Fibroblast of peridontal ligament (primary cell): Measurements from ENCODE around the gene MT1B.
A peak's percentile ranks its signal among the peaks of the same experiment; 100 is the strongest.
"Not testable (repeated sequence)": the region's sequence is repeated elsewhere in the genome, so short reads cannot be mapped to it uniquely, and the experiment has no call there.

ENCODE experiments used
- DNase-seq: peaks from one replicate; pipeline ENCODE4 v3.0.0-alpha.2; 2010; ENCODE audit errors: extremely low read depth

The MT1B gene

DNA sequence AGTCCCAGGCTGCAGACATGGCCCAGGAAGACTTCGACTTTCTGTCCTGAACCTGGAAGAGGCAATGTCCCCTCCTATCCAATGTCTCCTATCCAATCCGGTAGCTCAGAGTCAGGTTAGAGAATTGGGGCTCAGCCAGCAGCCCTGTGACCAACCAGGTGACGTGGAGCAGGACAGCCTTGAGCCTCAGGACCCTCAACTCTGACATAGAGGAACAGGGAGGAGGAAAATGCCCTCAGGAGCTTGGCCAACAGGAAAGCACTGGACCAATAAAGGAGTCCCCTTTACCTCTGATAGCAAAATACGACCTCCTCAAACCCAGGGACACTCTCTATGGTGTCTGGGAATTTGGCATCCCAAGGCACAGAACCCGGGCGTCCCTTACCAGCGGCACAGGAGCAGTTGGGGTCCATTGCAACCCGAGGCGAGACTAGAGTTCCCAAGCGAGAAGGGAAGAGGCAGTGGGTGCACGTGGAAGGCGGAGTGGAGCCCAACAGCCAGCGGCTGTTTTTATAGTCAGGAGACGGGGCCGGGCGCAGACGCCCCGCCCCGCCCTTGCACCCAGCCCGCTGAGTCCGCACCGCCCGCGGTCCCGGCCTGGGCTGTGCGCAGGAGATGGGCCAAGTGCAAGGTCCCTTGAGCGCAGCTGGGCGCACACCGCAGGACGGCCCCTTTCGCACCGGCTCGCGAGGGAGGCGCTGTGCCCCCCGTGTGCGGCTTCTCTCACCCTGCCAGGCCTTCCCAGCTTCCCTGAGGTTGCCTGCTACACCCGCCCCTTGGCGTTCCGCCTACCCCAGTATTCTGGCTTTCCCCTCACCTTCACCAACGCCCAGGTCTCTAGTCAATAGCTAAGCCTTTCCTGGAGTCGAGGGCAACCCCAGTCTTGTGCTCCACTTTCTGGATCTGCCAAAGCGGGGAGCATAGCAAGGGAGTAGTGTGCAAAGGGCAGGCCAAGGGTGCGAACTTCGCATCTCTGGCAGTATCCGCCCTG lies 16.2 kb downstream of the MT1B start, which contains the start of gene MT1G:
Gene MT1G, minus strand, starts transcription at position 485 of the 991 bp plus-strand sequence. Its CDS starts 72 bp downstream, at position 413.
- DNase-seq = no peak

DNA sequence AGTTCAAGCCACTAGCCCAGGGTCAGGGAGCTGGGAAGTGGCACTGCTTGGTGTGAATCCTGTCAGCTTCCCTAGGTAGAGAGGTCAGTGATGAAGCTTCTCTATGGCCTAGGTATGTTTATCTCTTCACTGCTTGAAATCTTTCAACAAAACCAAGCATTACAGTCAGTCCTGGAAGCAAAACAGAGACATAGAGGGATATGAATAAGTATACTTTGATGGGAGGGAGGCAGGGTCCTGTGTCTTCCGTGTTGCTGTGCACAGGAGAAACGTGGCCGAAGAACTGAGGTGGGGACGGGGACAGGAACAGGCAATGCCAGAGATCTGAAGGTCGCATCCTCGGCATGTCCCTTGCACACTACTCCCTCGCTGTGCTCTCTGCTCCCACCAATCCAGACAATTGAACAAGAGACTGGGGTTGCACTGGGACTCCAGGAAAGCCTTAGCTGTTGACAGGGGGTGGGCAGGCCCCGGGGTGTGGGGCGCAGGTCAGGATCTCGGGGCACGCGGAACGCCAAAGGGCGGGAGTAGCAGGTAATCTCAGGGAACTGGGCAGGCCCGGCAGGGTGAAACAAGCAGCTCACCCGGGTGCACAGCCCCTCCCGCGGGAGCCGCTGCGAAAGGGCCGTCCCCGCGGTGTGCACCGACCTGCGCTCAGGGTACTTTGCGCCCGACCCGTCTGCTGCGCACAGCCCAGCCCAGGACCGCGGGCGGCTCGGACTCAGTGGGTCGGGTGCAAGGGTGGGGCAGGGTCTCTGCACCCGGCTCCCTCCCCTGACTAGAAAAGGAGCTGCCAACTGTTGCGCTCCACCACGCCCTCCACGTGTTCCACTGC lies 17.5 kb downstream of the MT1B start, which contains the start of gene MT1H:
Gene MT1H, plus strand, starts transcription at position 810 of the 835 bp plus-strand sequence. CDS start 71 bp downstream, outside the sequence.
- DNase-seq = no peak

DNA sequence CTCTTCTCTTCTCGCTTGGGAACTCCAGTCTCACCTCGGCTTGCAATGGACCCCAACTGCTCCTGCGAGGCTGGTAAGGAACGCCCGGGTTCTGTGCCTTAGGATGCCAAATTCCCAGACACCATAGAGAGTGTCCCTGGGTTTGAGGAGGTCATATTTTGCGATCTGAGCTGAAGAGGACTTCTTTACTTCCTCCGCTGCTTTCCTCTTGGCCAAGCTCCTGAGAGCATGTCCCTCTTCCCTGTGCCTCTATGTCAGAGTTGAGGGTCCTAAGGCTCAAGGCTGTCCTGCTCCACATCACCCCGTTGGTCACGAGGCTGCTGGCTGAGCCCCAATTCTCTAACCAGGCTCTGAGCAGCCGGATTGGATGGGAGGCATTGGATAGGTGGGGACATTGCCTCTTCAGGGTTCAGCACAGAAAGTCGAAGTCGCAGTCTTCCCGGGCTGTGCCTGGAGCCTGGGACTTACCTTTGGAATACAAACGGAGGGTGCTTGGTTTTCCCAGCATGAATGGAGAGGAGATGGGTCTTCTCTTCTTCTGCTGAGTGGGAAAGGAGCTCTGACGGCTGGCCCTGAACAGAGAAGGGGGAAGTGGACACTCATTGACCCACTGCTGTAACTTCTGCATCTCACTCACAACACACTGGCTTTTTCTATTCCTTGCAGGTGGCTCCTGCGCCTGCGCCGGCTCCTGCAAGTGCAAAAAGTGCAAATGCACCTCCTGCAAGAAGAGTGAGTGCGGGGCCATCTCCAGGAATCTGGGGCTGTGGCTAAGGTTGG lies 18.3 kb downstream of the MT1B start:
- DNase-seq = no peak

GRCh38 chr16:56670620-56670934 lies 18.9 kb downstream of the MT1B start:
- DNase-seq = no peak

DNA sequence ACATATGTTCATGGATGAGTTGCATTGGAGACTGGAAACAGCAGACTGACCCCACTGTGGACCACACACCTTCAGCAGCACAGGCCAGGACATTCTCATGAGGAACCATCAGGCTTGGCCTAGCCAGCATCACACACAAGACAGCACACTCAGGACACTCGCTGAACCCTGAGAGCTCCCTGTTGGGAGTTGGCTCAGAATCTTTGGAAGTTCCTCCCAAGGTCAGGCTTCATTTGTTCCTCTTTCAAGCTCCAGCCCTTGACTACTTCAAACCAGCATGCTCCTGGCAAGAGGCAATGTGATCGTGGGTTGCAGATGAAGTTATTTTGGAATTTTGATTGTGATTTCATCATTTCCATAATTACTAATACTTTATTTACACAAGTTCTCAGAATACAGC lies 20.0 kb downstream of the MT1B start:
- DNase-seq = peak; percentile 39

DNA sequence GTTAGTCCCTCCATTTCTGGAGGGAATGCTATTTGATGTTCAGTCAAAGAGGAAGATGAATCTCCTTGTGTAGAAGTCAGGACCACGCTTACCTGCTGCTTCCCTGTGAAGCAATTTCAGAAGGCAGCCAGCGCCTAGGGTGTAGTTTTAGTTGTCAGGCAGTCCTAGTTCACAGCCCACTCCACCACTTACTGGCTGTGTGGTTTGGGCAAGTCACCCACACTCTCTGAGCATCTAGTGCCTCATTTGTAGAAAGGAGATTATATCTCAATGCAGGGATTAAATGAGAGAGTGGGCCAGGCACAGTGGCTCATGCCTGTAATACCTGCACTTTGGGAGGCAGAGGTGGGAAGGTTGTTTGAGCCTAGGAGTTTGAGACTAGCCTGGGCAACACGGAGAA lies 20.5 kb downstream of the MT1B start:
- not testable (repeated sequence) for DNase-seq

GRCh38 chr16:56672761-56673536 lies 21.3 kb downstream of the MT1B start:
- no peak for DNase-seq

DNA sequence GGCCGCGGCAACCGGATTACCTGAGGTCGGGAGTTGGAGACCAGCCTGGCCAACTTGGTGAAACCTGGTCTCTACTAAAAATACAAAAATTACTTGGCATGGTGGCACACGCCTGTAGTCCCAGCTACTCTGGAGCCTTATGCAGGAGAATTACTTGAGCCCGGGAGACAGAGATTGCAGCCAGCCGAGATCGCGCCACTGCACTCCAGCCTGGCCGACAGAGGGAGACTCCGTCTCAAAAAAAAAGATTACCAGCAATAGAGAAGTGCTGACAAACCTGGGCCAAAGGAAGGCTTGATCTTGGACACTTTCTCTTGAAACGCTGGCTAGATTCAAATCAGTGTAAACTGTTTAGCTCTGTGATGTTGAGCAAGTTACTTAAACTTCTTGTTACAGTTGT lies 22.2 kb downstream of the MT1B start:
- peak; percentile 25 for DNase-seq

GRCh38 chr16:56674570-56674969 lies 22.9 kb downstream of the MT1B start:
- not testable (repeated sequence) for DNase-seq

GRCh38 chr16:56675685-56676210 lies 24.1 kb downstream of the MT1B start:
- DNase-seq = no peak

GRCh38 chr16:56677474-56677873 lies 25.8 kb downstream of the MT1B start:
- DNase-seq = no peak

DNA sequence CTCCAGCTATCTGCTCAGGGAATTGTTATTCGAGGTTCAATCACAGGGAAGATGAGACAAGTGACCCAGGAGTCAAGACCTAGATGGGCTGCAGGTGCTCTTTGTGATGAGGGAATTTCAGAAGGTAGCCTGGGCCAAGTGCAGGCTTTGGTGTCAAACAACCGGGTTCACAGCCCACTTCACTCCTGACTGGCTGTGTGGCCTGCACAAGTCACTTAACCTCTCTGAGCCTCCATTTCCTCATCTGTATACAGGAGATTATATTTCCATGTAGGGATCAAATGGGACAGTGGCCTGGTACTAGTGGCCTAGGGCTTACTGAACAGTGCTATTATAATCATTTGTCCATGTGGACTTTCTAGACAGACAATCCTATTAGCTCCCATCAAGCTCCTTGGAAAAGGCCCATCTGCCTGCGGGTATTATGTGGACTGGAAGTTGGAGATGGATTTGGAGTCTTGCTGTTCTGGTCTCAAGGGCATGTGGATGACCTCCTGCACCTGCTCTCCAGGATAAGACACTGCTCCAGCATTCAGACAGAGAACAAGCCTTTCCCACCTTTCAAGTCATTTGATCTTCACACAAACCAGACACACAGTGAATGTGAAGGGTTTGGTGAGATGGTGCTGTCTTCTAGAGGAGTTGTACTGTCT lies 27.5 kb downstream of the MT1B start:
- DNase-seq = no peak

GRCh38 chr16:56679818-56680217 lies 28.1 kb downstream of the MT1B start:
- no peak for DNase-seq

GRCh38 chr16:56681939-56682702 lies 30.4 kb downstream of the MT1B start, which contains the start of gene MT1X:
TSS of gene MT1X (plus strand) at chr16:56682470. CDS start at chr16:56682541, 71 bp downstream.
- DNase-seq = peak; percentile 79

- no peak for DNase-seq
These were observed 31.2 kb downstream of the MT1B start for GRCh38 chr16:56682703-56683397.

- no peak for DNase-seq
These were observed 31.9 kb downstream of the MT1B start for GRCh38 chr16:56683424-56684172.

DNA sequence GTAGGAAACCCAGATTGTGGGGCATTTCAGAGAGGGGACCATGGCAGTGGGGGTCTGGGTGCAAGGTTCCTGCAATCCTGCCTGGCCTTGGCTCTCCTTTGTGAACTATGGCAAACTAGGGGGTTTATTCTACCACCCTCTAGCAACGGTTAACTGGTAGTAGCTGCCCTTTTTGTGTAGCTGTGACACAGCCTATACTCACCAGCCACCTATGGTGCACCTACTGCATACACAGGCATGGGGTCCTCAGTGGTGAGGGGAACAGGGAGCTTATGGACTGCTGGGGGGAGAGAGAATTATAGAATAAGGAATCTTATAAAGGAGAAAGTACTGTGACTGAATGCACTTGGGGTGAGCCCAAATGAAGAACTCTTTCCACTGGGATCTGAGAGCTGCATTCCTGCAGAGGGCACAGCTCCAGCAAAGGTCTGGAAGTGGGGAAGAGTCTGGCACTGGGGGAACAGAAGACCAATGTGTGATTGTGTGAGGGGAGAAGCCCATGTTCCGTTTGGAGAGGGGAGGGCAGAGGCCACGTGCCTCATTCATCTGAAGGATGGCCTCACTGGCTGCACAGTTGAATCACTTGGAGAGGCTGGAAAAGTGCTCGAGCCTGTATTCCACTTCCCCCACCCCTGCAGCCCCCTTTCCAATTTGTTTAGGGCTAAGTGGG lies 32.7 kb downstream of the MT1B start:
- DNase-seq = no peak
